Activated CD4-positive, alpha-beta T cell treated with anti-CD3 and anti-CD28 coated beads for 48 hours (primary cell): ENCODE results near the gene GPS2.

ENCODE experiments used
- DNase-seq: peaks from one replicate; pipeline ENCODE4 v3.0.0-alpha.2; 2020

Gene GPS2

DNA sequence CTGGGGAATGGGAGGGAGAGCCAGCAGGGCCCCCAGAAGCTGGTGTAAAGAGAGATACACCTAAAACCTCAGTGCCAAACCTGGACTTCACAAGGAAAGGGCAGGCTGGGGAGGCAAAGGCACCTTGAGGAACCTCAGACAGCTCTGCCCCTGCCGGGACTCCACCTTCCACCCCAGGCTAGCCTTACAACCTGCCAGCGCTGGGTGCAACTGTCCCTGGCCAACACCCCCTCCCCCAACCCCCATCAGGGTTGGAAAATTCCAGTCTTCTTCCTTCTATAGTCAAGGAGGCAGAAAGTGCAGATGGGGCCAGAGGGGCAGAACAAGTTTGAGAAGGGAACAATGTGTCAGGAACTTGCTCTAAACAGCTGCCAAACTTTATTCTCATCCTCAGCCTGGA, 23.0 kb downstream of the GPS2 start:
- no peak for DNase-seq

DNA sequence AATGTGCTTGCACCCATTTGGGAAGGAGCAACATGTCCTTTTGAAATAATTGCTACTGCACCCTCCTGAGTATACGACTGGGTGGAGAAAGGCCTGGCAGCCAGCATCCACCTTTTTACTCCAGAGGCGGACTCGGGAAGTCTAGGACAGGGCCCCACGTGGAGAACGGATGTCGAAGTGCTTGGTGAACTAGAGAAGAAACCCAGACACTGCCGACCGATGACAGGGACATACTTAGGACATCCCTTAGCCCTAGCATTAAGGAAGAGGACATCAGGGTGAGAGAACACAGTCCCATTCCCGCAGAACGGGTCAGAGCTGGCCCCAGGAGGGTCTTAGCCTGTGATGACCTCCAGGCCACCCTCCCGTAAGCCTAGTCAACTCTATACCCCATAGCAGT, 24.5 kb downstream of the GPS2 start:
- DNase-seq, result no peak

DNA sequence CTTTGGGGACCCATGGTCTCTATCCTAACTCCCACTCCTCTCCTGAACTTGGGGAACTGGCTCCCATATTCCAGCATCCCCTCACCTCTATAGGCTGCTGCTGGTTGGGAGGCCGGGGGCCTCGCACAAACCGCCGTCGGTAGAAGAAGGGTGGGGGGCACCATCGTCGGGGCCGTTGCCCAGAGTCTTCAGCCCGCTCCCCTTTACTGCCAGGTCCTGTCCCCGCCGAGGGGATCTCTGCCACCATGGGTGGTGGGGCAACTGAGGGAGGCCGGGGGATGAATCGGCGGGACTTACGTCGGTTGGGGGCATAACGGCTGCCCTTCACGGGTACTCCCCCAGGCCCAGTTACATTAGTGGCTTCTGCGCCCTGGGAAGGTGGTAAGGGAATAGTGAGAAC, 25.0 kb downstream of the GPS2 start:
- DNase-seq, result no peak

DNA sequence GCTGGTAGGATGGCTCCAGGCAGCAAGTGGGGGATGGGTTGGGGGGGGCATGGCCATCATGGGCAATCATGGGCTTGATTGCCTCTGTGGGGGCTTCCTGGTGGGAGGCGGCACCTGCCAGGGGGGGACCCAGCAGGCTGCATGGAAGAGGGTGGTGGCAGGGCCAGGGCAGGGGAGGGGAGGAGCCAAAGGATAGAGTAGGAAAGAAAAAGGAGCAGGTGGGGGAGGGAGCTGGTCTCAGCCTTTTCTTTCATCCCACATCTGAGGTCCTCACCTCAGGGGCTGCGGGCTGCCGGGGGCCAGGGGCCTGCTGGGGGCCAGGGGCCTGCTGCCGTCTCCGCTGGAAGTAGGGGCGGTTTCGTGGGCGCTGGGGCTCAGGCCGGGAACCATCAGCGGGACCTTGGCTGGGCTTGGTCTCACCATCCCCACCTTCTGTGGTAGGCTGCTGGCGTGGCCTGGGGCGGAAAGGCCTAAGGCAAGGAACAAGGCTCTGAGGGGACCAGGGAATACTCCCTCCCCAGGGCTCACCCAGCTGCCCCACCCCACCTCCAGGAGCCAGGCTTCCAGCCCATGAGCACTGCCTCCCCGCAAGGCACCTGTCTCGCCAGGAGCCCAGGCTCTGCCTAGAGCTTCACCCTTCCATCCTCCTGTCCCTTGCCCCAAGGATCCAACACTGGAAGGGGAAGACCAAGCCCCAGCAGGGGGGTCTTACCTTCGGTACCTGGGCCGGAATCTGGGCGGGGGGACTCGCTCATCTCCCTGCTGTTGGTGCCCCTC, 25.7 kb downstream of the GPS2 start:
- DNase-seq, result no peak

DNA sequence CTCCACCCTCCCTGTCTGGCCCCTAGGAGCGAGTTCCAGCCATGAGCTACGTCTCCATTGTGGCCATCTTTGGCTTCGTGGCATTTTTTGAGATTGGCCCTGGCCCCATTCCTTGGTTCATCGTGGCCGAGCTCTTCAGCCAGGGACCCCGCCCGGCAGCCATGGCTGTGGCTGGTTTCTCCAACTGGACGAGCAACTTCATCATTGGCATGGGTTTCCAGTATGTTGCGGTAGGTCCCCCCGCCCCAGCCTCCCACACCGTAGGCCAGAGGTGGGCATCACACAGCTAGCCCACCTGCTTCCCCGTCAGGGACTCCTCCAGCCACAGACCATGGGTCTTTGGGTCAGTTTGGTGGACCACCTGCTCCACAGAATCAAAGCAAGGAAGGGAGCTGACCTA, 29.5 kb downstream of the GPS2 start:
- DNase-seq, result no peak

DNA sequence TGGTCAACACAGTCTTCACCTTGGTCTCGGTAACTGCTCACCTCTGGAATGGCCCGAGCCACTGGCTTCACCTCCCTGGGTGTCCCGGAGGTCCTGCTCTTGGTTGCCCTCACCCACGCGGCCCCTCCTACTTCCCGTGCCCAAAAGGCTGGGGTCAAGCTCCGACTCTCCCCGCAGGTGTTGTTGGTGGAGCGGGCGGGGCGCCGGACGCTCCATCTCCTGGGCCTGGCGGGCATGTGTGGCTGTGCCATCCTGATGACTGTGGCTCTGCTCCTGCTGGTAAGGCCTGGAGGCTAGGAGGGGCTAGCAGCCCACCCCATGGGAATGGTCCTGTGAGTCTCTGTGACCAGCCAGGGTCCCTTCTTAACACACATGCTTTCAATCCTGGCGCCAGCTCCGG, 30.2 kb downstream of the GPS2 start:
- DNase-seq, result no peak

DNA sequence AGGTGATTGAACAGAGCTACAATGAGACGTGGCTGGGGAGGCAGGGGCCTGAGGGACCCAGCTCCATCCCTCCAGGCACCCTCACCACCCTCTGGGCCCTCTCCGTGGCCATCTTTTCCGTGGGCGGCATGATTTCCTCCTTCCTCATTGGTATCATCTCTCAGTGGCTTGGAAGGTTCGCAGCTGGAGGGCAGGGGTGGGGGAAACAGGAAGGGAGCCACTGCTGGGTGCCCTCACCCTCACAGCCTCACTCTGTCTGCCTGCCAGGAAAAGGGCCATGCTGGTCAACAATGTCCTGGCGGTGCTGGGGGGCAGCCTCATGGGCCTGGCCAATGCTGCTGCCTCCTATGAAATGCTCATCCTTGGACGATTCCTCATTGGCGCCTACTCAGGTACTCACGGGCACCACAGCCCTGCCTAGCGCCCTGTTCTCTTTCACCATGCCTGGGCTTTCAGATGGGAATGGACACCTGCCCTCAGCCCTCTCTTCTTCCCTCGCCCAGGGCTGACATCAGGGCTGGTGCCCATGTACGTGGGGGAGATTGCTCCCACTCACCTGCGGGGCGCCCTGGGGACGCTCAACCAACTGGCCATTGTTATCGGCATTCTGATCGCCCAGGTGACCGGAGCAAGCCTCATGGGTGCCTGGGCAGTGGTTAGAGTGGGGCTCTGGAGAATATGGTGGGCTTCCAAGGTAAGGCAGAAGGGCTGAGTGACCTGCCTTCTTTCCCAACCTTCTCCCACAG, 31.5 kb downstream of the GPS2 start:
- DNase-seq, result no peak

DNA sequence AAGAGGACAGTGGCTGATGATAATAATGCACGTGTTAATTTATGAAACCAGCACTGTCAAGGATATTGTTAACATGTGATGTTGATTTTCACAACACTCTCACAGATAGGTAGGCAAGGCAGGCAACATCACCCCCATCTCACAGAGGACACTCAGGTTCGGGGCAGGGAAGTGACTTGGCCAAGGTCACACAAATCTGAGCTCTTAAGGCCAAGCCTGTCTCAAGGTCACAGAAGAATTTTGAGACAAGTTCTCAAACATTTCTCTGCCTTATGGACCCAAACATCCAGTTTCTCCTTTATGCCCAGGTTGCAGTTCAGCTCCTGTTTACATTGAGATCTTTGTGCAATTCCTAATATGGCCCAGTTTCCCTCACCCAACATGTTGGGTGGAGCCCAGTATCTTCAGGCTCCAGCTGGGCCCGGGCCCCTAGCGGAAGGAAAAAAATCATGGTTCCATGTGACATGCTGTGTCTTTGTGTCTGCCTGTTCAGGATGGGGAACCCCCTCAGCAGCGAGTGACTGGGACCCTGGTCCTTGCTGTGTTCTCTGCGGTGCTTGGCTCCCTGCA, 32.3 kb downstream of the GPS2 start:
- DNase-seq, result no peak

DNA sequence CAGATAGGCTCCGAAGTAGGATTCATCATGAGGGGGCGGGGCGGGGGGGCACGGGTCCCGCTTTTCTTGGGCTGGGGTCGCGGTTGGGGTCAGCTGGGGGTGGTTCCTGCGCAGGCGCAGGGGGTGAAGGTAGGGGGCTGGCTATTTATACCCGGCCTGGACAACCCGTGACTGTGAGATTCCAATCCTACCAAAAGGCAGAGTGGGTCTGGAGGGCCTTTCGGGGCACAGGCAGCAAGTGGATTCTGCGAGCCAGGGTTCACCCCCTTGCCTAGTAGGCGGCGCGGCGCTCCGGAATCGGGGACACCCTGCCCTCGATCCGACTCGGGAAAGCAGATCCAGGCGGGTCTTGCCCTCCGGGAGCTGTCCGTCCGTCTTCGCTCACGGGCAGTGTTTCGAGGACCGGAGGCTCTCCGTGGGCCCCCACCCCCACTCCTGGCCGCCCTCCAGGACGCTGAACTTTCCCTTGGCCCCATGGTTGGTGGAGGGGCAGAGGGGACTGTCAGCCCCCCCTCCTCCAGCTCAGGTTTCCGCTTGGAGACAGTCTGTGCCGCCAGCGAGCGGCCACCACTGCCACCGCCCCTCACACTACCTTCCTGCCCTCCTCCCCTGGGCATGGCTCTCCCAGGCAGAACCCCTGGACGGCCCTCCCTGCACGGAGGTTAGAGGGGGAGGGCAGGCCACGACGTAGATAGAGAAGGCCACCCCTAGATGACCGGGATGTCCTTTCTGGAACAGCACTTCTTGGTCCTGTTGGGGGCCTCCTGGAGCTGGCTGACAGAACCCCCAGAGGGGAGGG, 33.0 kb downstream of the GPS2 start:
- DNase-seq, result no peak

DNA sequence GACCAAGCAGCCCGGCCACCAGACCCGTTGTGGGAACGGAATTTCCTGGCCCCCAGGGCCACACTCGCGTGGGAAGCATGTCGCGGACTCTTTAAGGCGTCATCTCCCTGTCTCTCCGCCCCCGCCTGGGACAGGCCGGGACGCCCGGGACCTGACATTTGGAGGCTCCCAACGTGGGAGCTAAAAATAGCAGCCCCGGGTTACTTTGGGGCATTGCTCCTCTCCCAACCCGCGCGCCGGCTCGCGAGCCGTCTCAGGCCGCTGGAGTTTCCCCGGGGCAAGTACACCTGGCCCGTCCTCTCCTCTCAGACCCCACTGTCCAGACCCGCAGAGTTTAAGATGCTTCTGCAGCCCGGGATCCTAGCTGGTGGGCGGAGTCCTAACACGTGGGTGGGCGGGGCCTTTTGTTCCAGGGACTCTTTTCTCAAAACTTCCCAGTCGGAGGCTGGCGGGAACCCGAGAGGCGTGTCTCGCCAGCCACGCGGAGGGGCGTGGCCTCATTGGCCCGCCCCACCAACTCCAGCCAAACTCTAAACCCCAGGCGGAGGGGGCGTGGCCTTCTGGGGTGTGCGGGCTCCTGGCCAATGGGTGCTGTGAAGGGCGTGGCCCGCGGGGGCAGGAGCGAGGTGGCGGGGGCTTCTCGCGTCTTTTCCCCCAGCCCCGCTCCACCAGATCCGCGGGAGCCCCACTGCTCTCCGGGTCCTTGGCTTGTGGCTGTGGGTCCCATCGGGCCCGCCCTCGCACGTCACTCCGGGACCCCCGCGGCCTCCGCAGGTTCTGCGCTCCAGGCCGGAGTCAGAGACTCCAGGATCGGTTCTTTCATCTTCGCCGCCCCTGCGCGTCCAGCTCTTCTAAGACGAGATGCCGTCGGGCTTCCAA, 33.8 kb downstream of the GPS2 start, which contains the start of gene SLC2A4:
Gene SLC2A4 (plus strand): TSS at position 645 of the 879 bp plus-strand sequence. CDS start 217 bp downstream, at position 862.
- DNase-seq, result peak; percentile 95

DNA sequence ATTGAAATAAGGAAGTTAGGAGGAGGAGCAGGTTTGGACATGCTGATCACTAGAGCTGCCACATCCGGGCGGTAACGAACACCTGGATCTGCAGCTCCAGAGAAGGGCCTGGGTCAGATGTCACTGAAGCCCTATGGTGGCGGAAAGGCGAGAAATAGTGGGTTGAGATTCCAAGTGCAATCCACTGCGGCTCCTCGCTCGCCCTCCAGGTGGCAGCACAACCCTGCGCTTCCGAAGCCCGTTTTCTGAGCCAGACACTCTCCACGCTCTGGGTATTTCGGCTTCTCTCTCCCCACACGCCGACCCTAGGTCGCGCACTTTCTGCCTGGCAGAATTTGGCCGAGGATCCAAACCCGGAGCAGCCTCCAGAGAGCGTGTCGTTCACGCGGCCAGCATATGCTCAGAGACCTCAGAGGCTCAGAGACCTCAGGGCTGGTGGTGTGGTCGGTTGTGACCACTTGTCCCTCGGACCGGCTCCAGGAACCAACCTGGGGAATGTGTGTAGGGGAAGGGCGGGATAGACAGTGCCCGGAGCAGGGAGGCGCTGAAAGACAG, 34.6 kb downstream of the GPS2 start:
- peak; percentile 91 for DNase-seq

DNA sequence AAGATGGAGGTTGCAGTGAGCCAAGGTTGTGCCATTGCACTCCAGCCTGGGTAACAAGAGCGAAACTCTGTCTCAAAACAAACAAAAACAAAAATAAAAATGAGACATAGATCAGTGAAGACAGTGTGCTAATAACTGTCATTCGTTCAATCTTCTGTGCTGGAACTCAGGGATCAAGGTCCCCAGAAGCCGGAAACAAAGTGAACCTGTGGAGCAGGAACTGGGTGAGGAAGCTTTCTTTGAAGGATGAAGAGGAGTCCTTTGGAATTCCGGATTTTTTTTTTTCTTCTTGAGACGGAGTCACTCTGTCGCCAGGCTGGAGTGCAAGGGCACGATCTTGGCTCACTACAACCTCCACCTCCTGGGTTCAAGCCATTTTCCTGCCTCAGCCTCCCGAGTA, 35.7 kb downstream of the GPS2 start:
- no peak for DNase-seq

DNA sequence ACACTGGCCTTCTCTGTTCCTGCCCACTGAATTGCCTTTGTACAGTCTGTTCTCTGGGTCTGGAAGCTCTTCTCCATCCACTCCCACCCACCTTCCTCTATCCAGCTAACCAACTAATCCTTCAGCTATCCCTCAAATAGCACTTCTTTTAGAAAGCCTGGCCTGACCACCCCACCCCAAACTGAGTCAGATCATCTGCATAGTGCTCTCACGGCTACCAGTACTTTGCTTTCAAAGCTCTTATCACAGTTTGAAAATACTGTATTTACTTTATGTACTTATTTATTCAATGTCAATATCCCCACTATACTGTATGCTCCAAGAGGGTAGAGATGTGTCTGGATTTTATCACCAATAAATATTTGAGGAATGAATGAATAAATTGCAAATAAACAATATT, 48.4 kb downstream of the GPS2 start:
- no peak for DNase-seq

DNA sequence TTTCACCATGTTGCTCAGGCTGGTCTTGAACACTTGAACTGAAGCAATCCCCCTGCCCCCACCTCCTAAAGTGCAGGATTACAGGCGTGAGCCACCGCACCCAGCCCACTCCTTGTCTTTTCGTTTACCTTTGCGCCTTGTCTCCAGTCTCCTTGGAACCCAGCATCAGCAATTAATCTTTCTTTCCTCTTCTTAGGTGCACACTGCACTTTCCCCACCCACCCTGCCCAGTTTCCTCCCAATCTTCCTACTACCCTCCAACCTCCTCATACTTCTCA, 51.4 kb downstream of the GPS2 start:
- no peak for DNase-seq

DNA sequence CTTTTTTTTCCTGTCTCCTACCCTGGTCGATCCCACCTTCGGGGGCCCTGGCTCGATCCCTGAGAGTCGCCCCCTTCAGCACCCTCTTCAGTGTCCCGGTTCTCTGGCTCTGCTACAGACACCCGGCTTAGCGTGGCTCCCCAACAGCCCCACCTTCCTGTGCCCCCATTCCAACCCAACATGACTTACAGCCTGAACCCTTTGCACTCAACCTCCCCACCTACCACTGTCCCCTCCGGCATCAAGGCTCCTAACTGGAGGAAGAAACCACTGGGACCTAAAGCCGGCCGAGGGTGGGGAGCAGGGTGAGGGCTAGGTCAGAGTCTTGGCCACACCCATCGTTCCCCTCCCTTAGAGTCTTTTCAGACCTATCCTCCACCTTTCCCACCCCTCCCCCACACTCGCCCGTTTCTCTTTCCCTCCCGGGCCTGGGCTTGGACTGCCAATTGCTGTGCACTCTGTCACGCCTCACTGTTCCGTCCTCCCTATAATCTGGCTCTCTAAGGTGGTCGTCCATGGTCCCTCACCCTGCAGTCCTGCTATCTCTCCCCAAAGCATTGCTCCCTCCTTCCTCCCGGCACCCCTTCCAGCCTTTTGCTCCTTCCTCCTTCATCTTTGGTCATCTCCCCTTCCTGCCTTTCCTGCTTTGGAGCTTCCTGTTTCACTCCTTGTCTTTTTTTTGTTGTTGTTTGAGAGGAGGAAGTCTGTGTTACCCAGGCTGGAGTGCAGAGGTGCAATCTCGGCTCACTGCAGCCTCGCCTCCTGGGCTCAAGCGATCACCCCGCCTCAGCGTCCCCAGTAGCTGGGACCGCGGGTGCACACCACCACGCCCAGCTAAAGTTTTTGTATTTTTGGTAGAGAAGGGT, 52.0 kb downstream of the GPS2 start:
- DNase-seq, result peak; percentile 34
